HL-60 (cell line): Measurements from ENCODE around the gene CNOT3.
"Not testable (repeated sequence)": the region's sequence is repeated elsewhere in the genome, so short reads cannot be mapped to it uniquely, and the experiment has no call there.

Experiments used
- DNase-seq, 2 experiments: peaks; one replicate each; pipeline ENCODE4 v3.0.0-alpha.2; 2010 to 2020; ENCODE audit warnings: low read depth in 1 of 2, low spot score in 1 of 2
- H3K27ac ChIP-seq: fragments of 250-450 bp; sonication (Bioruptor Pico); replicated peaks from 2 replicates; pipeline ENCODE4 v1.5.1; 2020; ENCODE audit warnings: mild to moderate bottlenecking, moderate library complexity
- H3K27me3 ChIP-seq: fragments of 250-450 bp; sonication (Bioruptor Pico); 2 replicates; pipeline ENCODE4 v1.5.1; 2021; ENCODE audit warnings: mild to moderate bottlenecking, moderate library complexity; ENCODE audit not compliant: insufficient read depth, poor library complexity, severe bottlenecking
- H3K4me3 ChIP-seq: replicated peaks from 2 replicates; pipeline ENCODE4 v1.5.1; 2011; ENCODE audit warnings: mild to moderate bottlenecking, control low read depth, low read length; ENCODE audit not compliant: insufficient read depth
- GABPA ChIP-seq: IDR thresholded peaks from 2 replicates; pipeline ENCODE4 v1.6.1; 2012; ENCODE audit warnings: low read depth
- POLR2AphosphoS5 ChIP-seq: IDR thresholded peaks from 2 replicates; pipeline ENCODE4 v1.6.1; 2012; ENCODE audit warnings: low read depth
- SPI1 ChIP-seq: IDR thresholded peaks from 2 replicates; pipeline ENCODE4 v1.6.1; 2012; ENCODE audit warnings: low read depth, mild to moderate bottlenecking, borderline replicate concordance
- TF ChIP-seq, protein P1 (sequence below): IDR thresholded peaks from 2 replicates; pipeline ENCODE4 v1.6.1; 2012; ENCODE audit warnings: low read depth; ENCODE audit not compliant: insufficient replicate concordance
- TF ChIP-seq, protein P2 (sequence below): IDR thresholded peaks from one replicate; pipeline ENCODE4 v1.5.1; 2011; ENCODE audit warnings: low read length, control low read depth, inconsistent platforms; ENCODE audit not compliant: insufficient read depth

The CNOT3 gene

DNA sequence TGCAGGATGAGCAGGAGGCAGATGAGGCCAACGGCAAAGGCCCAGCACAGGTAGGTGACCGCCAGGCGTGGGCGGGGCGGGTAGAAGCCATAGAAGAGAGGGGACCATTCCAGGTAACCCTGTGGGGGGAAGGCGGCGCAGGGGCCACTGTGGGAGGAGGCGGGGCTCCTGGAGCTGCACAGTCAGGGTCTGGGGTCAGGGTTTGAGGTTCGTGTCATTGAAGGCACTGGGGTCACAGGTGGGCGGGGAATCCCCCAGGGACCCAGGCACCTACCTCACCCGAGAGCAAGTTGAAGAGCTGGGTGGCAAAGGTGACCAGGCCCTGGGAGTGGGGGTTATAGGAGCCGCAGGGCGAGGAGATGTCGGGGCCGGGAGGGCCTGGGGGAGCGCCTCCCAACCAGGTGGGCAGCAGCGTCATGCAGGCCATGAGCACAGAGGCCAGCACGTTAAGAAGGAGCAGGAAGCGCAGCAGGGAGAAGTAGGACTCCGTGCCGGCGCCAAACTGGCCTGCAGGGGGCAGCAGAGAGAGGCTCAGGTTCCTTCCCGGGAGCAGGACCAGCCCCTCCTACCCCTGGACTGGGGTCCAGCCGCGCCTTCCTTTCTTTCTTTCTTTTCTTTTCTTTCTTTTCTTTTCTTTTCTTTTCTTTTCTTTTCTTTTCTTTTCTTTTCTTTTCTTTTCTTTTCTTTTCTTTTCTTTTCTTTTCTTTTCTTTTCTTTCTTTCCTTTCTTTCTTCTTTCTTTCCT lies 30.8 kb downstream of the CNOT3 start:
- DNase-seq = peak; percentile 76 to 92
- no peak overlapping the region for H3K27ac ChIP-seq
- no peak overlapping the region for H3K4me3 ChIP-seq
- H3K27me3 ChIP-seq = peaks cover 2% of the 10 kb centered on the region
- TF ChIP-seq SPI1 = peak; percentile 5; the same call in 1 of the 2 replicates
- no peak for TF ChIP-seq GABPA
- no peak for TF ChIP-seq POLR2AphosphoS5
- TF ChIP-seq, protein P1, sequence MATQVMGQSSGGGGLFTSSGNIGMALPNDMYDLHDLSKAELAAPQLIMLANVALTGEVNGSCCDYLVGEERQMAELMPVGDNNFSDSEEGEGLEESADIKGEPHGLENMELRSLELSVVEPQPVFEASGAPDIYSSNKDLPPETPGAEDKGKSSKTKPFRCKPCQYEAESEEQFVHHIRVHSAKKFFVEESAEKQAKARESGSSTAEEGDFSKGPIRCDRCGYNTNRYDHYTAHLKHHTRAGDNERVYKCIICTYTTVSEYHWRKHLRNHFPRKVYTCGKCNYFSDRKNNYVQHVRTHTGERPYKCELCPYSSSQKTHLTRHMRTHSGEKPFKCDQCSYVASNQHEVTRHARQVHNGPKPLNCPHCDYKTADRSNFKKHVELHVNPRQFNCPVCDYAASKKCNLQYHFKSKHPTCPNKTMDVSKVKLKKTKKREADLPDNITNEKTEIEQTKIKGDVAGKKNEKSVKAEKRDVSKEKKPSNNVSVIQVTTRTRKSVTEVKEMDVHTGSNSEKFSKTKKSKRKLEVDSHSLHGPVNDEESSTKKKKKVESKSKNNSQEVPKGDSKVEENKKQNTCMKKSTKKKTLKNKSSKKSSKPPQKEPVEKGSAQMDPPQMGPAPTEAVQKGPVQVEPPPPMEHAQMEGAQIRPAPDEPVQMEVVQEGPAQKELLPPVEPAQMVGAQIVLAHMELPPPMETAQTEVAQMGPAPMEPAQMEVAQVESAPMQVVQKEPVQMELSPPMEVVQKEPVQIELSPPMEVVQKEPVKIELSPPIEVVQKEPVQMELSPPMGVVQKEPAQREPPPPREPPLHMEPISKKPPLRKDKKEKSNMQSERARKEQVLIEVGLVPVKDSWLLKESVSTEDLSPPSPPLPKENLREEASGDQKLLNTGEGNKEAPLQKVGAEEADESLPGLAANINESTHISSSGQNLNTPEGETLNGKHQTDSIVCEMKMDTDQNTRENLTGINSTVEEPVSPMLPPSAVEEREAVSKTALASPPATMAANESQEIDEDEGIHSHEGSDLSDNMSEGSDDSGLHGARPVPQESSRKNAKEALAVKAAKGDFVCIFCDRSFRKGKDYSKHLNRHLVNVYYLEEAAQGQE = no peak
- TF ChIP-seq, protein P2, sequence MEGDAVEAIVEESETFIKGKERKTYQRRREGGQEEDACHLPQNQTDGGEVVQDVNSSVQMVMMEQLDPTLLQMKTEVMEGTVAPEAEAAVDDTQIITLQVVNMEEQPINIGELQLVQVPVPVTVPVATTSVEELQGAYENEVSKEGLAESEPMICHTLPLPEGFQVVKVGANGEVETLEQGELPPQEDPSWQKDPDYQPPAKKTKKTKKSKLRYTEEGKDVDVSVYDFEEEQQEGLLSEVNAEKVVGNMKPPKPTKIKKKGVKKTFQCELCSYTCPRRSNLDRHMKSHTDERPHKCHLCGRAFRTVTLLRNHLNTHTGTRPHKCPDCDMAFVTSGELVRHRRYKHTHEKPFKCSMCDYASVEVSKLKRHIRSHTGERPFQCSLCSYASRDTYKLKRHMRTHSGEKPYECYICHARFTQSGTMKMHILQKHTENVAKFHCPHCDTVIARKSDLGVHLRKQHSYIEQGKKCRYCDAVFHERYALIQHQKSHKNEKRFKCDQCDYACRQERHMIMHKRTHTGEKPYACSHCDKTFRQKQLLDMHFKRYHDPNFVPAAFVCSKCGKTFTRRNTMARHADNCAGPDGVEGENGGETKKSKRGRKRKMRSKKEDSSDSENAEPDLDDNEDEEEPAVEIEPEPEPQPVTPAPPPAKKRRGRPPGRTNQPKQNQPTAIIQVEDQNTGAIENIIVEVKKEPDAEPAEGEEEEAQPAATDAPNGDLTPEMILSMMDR = peak; percentile 83

DNA sequence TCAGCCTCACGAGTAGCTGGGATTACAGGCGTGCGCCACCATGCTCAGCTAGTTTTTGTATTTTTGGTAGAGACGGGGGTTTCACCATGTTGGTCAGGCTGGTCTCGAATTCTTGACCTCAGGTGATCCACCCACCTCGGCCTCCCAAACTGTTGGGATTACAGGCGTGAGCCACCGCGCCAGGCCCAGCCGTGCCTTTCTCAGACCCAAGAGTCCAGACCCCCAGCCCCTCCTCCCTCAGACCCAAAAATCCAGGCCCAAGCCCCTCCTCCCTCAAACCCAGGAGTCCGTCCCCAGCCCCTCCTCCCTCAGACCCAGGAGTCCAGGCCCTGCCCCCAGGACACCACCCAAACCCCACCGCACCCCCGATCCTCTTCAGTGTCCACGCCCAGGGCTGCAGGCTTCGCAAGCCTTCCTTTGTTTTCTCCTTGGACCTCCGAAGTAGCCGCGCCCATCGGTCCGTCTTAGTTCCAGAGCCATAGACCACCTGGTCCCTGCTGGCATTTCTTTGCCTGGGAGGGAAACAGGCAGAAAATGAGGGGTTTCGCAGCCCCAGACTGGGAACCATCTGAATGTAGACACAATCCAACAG lies 31.7 kb downstream of the CNOT3 start:
- Histone ChIP-seq H3K27ac (no peak overlapping the region), H3K4me3 (no peak overlapping the region), H3K27me3 (peaks cover 2% of the 10 kb centered on the region)
- DNase-seq = no peak
- TF ChIP-seq, protein P2 = no peak
- TF ChIP-seq, protein P1 = no peak
- TF ChIP-seq GABPA (no peak), POLR2AphosphoS5 (no peak), SPI1 (no peak)

DNA sequence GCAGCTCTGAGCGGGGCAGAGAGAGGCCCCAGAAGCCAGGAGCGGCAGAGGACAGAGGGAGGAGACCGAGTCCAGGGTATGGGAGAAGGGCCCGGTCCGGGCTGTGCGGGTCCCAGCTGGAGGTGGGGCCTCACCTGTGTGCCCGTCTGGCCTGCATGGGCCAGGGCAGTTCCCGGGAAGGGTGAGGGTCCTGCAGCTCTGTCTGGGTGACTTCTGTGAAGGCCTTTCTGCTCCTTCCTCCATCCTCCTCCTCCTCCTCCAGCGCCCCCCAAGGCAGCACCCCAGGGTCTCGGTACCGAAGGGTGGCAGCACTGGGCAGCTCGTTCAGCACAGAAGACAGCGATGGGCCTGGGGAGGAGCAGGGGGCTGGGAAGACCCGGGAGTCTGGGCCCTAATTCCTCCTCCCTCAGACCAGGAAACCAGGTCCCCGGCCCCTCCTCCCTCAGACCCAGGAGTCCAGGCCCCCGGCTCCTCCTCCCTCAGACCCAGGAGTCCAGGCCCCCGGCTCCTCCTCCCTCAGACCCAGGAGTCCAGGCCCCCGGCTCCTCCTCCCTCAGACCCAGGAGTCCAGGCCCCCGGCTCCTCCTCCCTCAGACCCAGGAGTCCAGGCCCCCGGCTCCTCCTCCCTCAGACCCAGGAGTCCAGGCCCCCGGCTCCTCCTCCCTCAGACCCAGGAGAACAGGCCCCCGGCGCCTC lies 34.3 kb downstream of the CNOT3 start:
- H3K4me3 ChIP-seq, DNase-seq, H3K27ac ChIP-seq, H3K27me3 ChIP-seq: not testable (repeated sequence)

DNA sequence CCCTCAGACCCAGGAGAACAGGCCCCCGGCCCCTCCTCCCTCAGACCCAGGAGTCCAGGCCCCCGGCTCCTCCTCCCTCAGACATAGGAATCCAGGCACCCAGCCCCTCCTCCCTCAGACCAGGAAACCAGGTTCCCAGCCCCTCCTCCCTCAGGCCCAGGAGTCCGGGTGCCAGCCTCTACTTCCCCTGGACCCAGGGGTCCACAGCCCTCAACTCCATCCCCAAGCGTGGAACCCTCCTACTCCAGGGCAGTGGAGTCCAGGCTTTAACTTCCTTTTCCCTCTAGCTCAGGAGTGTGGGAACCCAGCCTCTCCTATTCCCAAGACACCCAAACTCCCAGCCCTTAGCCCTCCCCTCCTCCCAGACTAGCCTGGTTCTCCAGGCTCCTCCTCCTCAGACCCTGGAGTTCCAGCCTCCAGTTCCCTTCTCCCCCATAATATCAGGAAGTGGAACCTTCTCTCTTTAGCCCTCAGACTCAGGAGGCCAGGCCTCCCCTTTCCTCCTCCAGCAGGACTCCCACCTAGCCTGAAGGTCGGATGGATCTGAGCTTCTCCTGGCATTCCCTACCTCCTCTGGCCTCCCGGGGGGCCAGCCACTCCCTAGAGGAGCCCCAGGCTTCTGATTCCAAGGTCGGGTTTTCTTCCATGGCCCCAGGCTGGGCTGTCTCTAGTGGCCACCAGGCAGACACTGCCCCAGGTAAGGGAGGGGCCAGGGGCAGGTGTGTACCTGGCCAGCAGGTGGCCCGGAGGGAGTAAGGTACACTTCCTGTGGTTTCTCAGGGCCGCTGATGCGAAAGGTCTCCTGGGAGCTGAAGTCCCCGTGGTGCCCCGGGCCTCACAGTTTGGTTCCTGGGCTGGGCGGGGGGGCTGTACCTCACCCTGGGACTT lies 35.2 kb downstream of the CNOT3 start, which contains the start of gene TMC4:
TSS of gene TMC4 (minus strand) at position 690 of the 888 bp plus-strand sequence. CDS start at position 647, 43 bp downstream.
- Histone ChIP-seq H3K27ac (no peak within 1 kb of the TSS), H3K27me3 (no peaks in the 10 kb centered on the region), H3K4me3 (no peak within 1 kb of the TSS)
- no peak for DNase-seq
- TF ChIP-seq, protein P2 = no peak
- peak; percentile 14; the same call in 1 of the 2 replicates for TF ChIP-seq SPI1
